HCT116 (cell line): ENCODE results near the gene TYW1. TPM values are rescaled to one million over a fixed set of nuclear protein-coding genes. Genes with fewer than 3 reads are reported as not detected.

Experiments used
- ATAC-seq: fragments of 200-7000 bp; cut with Tn5 transposase; 2 replicates; pipeline ENCODE4 v1.9.1; 2020; ENCODE audit warnings: mild to moderate bottlenecking, moderate library complexity
- BruUV-seq: library from RNA; stranded (reverse); fragments of 400-500 nt; replicated peaks from 2 replicates; lab custom pipeline; 2021; lab: Mats Ljungman, UMichigan
- CTCF ChIA-PET: fragments of 300-600 bp; sonication (Branson Sonifier 250); formaldehyde crosslinking; loops from one replicate; lab custom pipeline; 2021; ENCODE audit warnings: antibody characterized with exemption; lab: Charles Lee
- POLR2A ChIA-PET: fragments of 300-600, 350-600 bp; sonication (Branson Sonifier 250); formaldehyde crosslinking; loops from one replicate; lab custom pipeline; 2021; ENCODE audit warnings: antibody characterized with exemption; lab: Charles Lee
- RAD21 ChIA-PET, 2 experiments: fragments of 300-600 bp; sonication (Branson Sonifier 250); formaldehyde crosslinking; loops; one replicate each; lab custom pipeline; 2023; ENCODE audit warnings: low total read pairs in 2 of 2; ENCODE audit not compliant: uncharacterized antibody in 2 of 2, unreplicated experiment in 2 of 2, low non-redundant PET in 1 of 2; lab: Charles Lee
- DNase-seq: peaks from one replicate; pipeline ENCODE4 v3.0.0-alpha.2; 2010; ENCODE audit warnings: low read depth, low spot score
- H2AFZ ChIP-seq: fragments of 200-600 bp; shearing (Covaris generic), sonication (generic); 2 replicates; pipeline ENCODE4 v1.6.1; 2017; ENCODE audit warnings: low read depth, mixed run types, mixed read lengths, antibody characterized with exemption, low read length; ENCODE audit not compliant: poor library complexity, severe bottlenecking
- H3K27ac ChIP-seq: 2 replicates; pipeline ENCODE4 v1.5.1; 2012; ENCODE audit warnings: low read depth, low read length
- H3K27me3 ChIP-seq: fragments of 200-600 bp; sonication (generic); 2 replicates; pipeline ENCODE4 v1.6.1; 2016; ENCODE audit warnings: mixed run types, low read length, mixed read lengths; ENCODE audit not compliant: insufficient read depth
- H3K36me3 ChIP-seq, 2 experiments: fragments of 200-500 bp in 1 of 2; fragments of 200-600 bp in 1 of 2; sonication (Bioruptor generic) in 1 of 2; sonication (generic) in 1 of 2; 2 replicates each; pipeline versions ENCODE4 v1.5.1 to v1.6.1; 2014 to 2016; ENCODE audit warnings: low read length in 2 of 2, inconsistent platforms in 1 of 2, mixed read lengths in 1 of 2, mixed run types in 1 of 2; ENCODE audit not compliant: insufficient read depth in 2 of 2, control insufficient read depth in 1 of 2
- H3K4me1 ChIP-seq, 2 experiments: fragments of 200-600 bp in 1 of 2; sonication (generic) in 1 of 2; 2 replicates each; pipeline versions ENCODE4 v1.5.1 to v1.6.1; 2012 to 2017; ENCODE audit warnings: low read length in 2 of 2, inconsistent platforms in 1 of 2, mild to moderate bottlenecking in 1 of 2, mixed read lengths in 1 of 2, mixed run types in 1 of 2, moderate library complexity in 1 of 2; ENCODE audit not compliant: insufficient read depth in 2 of 2, control insufficient read depth in 1 of 2
- H3K4me2 ChIP-seq: fragments of 200-600 bp; sonication (generic); 2 replicates; pipeline ENCODE4 v1.6.1; 2017; ENCODE audit warnings: mixed run types, low read length, mixed read lengths
- H3K4me3 ChIP-seq, 2 experiments: fragments of 200-600 bp in 1 of 2; sonication (generic) in 1 of 2; replicated peaks in 1 of 2; 2 replicates each; pipeline ENCODE4 v1.5.1; 2011 to 2016; ENCODE audit warnings: low read length in 2 of 2, control low read depth in 1 of 2, low read depth in 1 of 2, mild to moderate bottlenecking in 1 of 2, mixed read lengths in 1 of 2, mixed run types in 1 of 2
- H3K79me2 ChIP-seq: fragments of 200-600 bp; sonication (generic); 2 replicates; pipeline ENCODE4 v1.6.1; 2017; ENCODE audit warnings: mild to moderate bottlenecking, mixed run types, low read length, moderate library complexity, mixed read lengths; ENCODE audit not compliant: insufficient read depth
- H3K9ac ChIP-seq: fragments of 200-600 bp; sonication (generic); 2 replicates; pipeline ENCODE4 v1.6.1; 2016; ENCODE audit warnings: low read length, mixed read lengths
- H3K9me2 ChIP-seq: fragments of 200-600 bp; sonication (generic), shearing (Covaris generic); 2 replicates; pipeline ENCODE4 v1.6.1; 2017; ENCODE audit warnings: mixed run types, mild to moderate bottlenecking, moderate library complexity; ENCODE audit not compliant: insufficient read depth
- H3K9me3 ChIP-seq, 2 experiments: fragments of 200-500 bp in 1 of 2; fragments of 200-600 bp in 1 of 2; sonication (Bioruptor generic) in 1 of 2; sonication (generic) in 1 of 2; 2 replicates each; pipeline ENCODE4 v1.6.1; 2014 to 2017; ENCODE audit warnings: low read length in 2 of 2, mixed read lengths in 2 of 2, inconsistent platforms in 1 of 2, low read depth in 1 of 2, mild to moderate bottlenecking in 1 of 2, mixed run types in 1 of 2, moderate library complexity in 1 of 2; ENCODE audit not compliant: control insufficient read depth in 1 of 2, insufficient read depth in 1 of 2
- H4K20me1 ChIP-seq: fragments of 200-600 bp; sonication (generic), shearing (Covaris generic); 2 replicates; pipeline ENCODE4 v1.6.1; 2017; ENCODE audit warnings: mixed run types, mild to moderate bottlenecking, moderate library complexity; ENCODE audit not compliant: insufficient read depth
- CEBPB ChIP-seq: IDR thresholded peaks from 2 replicates; pipeline ENCODE4 v1.6.1; 2012; ENCODE audit warnings: low read depth
- CTCF ChIP-seq, 3 experiments: fragments of 200-600 bp in 1 of 3; sonication (generic) in 1 of 3; IDR thresholded peaks in 2 of 3; conservative IDR thresholded peaks in 1 of 3; 2 replicates each; pipeline ENCODE4 v1.5.1; 2012 to 2017; ENCODE audit warnings: low read depth in 2 of 3, low read length in 2 of 3, antibody characterized with exemption in 1 of 3, borderline replicate concordance in 1 of 3, control low read depth in 1 of 3, mild to moderate bottlenecking in 1 of 3, mixed read lengths in 1 of 3, mixed run types in 1 of 3, moderate library complexity in 1 of 3; ENCODE audit not compliant: insufficient read depth in 1 of 3
- EGR1 ChIP-seq: IDR thresholded peaks from 2 replicates; pipeline ENCODE4 v1.6.1; 2012; ENCODE audit warnings: low read depth
- FOSL1 ChIP-seq: IDR thresholded peaks from 2 replicates; pipeline ENCODE4 v1.6.1; 2012; ENCODE audit warnings: low read depth
- POLR2A ChIP-seq: IDR thresholded peaks from 2 replicates; pipeline ENCODE4 v1.7.0; 2011; ENCODE audit warnings: borderline replicate concordance; ENCODE audit not compliant: insufficient read depth, insufficient read length; ENCODE audit errors: extremely low read depth
- POLR2AphosphoS5 ChIP-seq: IDR thresholded peaks from 2 replicates; pipeline ENCODE4 v1.6.1; 2011; ENCODE audit warnings: mild to moderate bottlenecking, low read depth, low read length, moderate library complexity
- RAD21 ChIP-seq: IDR thresholded peaks from 2 replicates; pipeline ENCODE4 v1.6.1; 2012; ENCODE audit warnings: low read depth, mild to moderate bottlenecking
- REST ChIP-seq: IDR thresholded peaks from 2 replicates; pipeline ENCODE4 v1.6.1; 2012; ENCODE audit warnings: low read depth
- SP1 ChIP-seq: IDR thresholded peaks from 2 replicates; pipeline ENCODE4 v1.6.1; 2012; ENCODE audit warnings: low read depth
- SRF ChIP-seq: IDR thresholded peaks from 2 replicates; pipeline ENCODE4 v1.6.1; 2012; ENCODE audit warnings: low read depth
- YY1 ChIP-seq: IDR thresholded peaks from 2 replicates; pipeline ENCODE4 v1.6.1; 2011; ENCODE audit warnings: low read length, low read depth, moderate library complexity, mild to moderate bottlenecking; ENCODE audit not compliant: insufficient replicate concordance; ENCODE audit errors: extremely low read depth
- ZFX ChIP-seq: fragments of 450-650 bp; IDR thresholded peaks from 2 replicates; pipeline ENCODE4 v1.6.1; 2017
- ZNF274 ChIP-seq: fragments of 200-500 bp; sonication (Bioruptor generic); IDR thresholded peaks from 2 replicates; pipeline ENCODE4 v1.6.1; 2014; ENCODE audit warnings: mild to moderate bottlenecking, low read depth, low read length, inconsistent platforms
- intact Hi-C: fragments of 100-400 bp; cut with micrococcal nuclease; formaldehyde crosslinking; loops from 2 replicates; pipeline ENCODE4 v1.10.0; 2022
- total RNA-seq: library from RNA; stranded (reverse); gene quantifications from one replicate; pipeline ENCODE4 v1.2.1, GENCODE V29; 2021; ENCODE audit not compliant: unreplicated experiment
- TF ChIP-seq, protein P1 (sequence below): IDR thresholded peaks from 2 replicates; pipeline ENCODE4 v1.6.1; 2012
- TF ChIP-seq, protein P2 (sequence below): IDR thresholded peaks from 2 replicates; pipeline ENCODE4 v1.6.1; 2012

The TYW1 gene
- total RNA-seq, 1 experiment from 2014 or later = 16.6 TPM

- Histone ChIP-seq H3K27ac (no peak overlapping the region), H4K20me1 (no peaks in the 10 kb centered on the region), H3K79me2 (0 out of 2 replicates have a peak, but pooled peaks cover 6% of the 10 kb centered on the region), H3K27me3 (no peaks in the 10 kb centered on the region), H3K9me2 (no peaks in the 10 kb centered on the region), H3K4me3 (no peak overlapping the region), H3K36me3 (0 out of 4 replicates have a peak, but pooled peaks cover 0 to 3% of the 10 kb centered on the region in 2 experiments), H3K4me1 (no peaks in the 10 kb centered on the region), H3K9ac (no peak overlapping the region), H3K4me2 (no peak overlapping the region), H3K9me3 (no peaks in the 10 kb centered on the region), H2AFZ (no peak overlapping the region)
- ChIA-PET RAD21 (no interaction called here), POLR2A (no interaction called here), CTCF (interaction anchor here (0.7 kb wide), 1 partner anchor 855 kb away, joined by 3 read pairs; no protein-coding TSS in a partner anchor)
- intact Hi-C loops = no loop called here
- no peak for ATAC-seq
- no peak for TF ChIP-seq RAD21
- no peak for TF ChIP-seq POLR2A
- TF ChIP-seq CTCF (IDR thresholded peaks at IDR 0.05 in 2 of 3, conservative IDR thresholded peaks at IDR 0.05 in 1 of 3; ENCODE audit: borderline replicate concordance in 1 of 3, insufficient read depth in 1 of 3, low read depth in 2 of 3, low read length in 2 of 3) = no peak
- no peak for TF ChIP-seq ZNF274
- TF ChIP-seq, protein P1, sequence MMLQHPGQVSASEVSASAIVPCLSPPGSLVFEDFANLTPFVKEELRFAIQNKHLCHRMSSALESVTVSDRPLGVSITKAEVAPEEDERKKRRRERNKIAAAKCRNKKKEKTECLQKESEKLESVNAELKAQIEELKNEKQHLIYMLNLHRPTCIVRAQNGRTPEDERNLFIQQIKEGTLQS = no peak
- no peak for TF ChIP-seq EGR1
- TF ChIP-seq, protein P2, sequence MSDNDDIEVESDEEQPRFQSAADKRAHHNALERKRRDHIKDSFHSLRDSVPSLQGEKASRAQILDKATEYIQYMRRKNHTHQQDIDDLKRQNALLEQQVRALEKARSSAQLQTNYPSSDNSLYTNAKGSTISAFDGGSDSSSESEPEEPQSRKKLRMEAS = no peak
- BruUV-seq = no TSS peak
- no peak for DNase-seq
Observed at GRCh38 chr7:67006965-67007364, 10.3 kb downstream of the TYW1 start.

DNA sequence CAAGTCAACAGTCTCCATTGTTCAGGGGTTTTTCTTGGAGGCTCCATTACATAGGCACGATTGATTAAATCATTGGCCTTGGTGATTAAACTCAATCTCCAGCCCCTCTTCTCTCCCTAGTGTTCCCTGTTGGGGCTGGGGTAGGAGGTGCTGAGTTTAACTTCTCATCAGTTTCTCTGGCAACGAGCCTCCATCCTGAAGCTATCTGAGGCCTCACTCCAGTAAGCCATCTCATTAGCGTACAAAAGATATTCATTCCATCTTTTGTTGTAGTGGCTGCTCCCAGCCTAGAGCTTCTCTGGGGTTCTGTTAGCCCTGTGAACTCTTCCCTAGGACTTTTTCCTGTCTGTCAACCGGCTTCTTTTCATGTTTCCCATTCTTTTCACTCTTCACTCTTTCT is 11.6 kb downstream of the TYW1 start:
- Histone ChIP-seq H3K9me3 (no peaks in the 10 kb centered on the region), H3K4me2 (no peak overlapping the region), H3K9me2 (no peaks in the 10 kb centered on the region), H3K27ac (no peak overlapping the region), H3K36me3 (0 out of 4 replicates have a peak, but pooled peaks cover 0 to 3% of the 10 kb centered on the region in 2 experiments), H2AFZ (no peak overlapping the region), H3K4me3 (no peak overlapping the region), H3K4me1 (no peaks in the 10 kb centered on the region), H3K27me3 (no peaks in the 10 kb centered on the region), H3K9ac (no peak overlapping the region), H4K20me1 (no peaks in the 10 kb centered on the region)
- POLR2A ChIA-PET = interaction anchor here (0.7 kb wide), 1 partner anchor 41 kb away, joined by 3 read pairs; no protein-coding TSS in a partner anchor
- intact Hi-C loops = no loop called here
- RAD21 ChIA-PET = no interaction called here
- no peak for ATAC-seq
- TF ChIP-seq SRF = no peak
- TF ChIP-seq SP1 = no peak
- no peak for TF ChIP-seq REST
- TF ChIP-seq CEBPB = no peak
- TF ChIP-seq RAD21 = no peak
- no peak for TF ChIP-seq FOSL1
- TF ChIP-seq ZFX = no peak
- no peak for TF ChIP-seq YY1
- TF ChIP-seq POLR2AphosphoS5 = no peak
- TF ChIP-seq EGR1 = no peak
- TF ChIP-seq, all 23 proteins: peak for 0
- 0 out of 2 replicates have a peak, but pooled peaks cover 6% of the 10 kb centered on the region for H3K79me2 ChIP-seq
- DNase-seq = no peak
- CTCF ChIA-PET = no interaction called here
- BruUV-seq = no TSS peak
